Gastrocnemius medialis (tissue), 4 donors: Measurements from ENCODE around the gene C19orf85. TPM values are rescaled to one million over a fixed set of nuclear protein-coding genes. Genes with fewer than 3 reads are reported as not detected.

Experiments
- ATAC-seq, 2 donors: fragments of 150-250 bp; one replicate each; pipeline ENCODE4 v1.9.1; 2016
- DNase-seq, 2 donors: peaks; one replicate each; pipeline ENCODE4 v3.0.0-alpha.2; 2019
- H3K27ac ChIP-seq, 4 donors: fragments of 200-600 bp; sonication (generic); 1 replicate in 1 of 4; 2 replicates in 3 of 4; pipeline ENCODE4 v1.5.1; 2016 to 2018; ENCODE audit warnings: mild to moderate bottlenecking in 2 of 4, moderate library complexity in 1 of 4
- H3K27me3 ChIP-seq, 3 donors: fragments of 200-600 bp; sonication (generic) in 2 of 3; 1 replicate in 1 of 3; 2 replicates in 2 of 3; pipeline versions ENCODE4 v1.5.1 to v1.6.0; 2016 to 2019; ENCODE audit warnings: mild to moderate bottlenecking in 1 of 3, moderate library complexity in 1 of 3
- H3K36me3 ChIP-seq, 2 donors: fragments of 200-600 bp; sonication (generic) in 1 of 2; one replicate each; pipeline ENCODE4 v1.5.1; 2017 to 2018
- H3K4me1 ChIP-seq, 2 donors: fragments of 200-600 bp; sonication (generic) in 1 of 2; one replicate each; pipeline ENCODE4 v1.5.1; 2016 to 2017; ENCODE audit warnings: mild to moderate bottlenecking in 2 of 2
- H3K4me3 ChIP-seq, 4 donors: fragments of 200-600 bp; sonication (generic) in 3 of 4; 1 replicate in 1 of 4; 2 replicates in 3 of 4; pipeline ENCODE4 v1.5.1; 2016 to 2019; ENCODE audit warnings: mild to moderate bottlenecking in 2 of 4
- H3K9me3 ChIP-seq, 3 donors: fragments of 200-600 bp; sonication (generic) in 2 of 3; 1 replicate in 1 of 3; 2 replicates in 2 of 3; pipeline ENCODE4 v1.5.1; 2016 to 2019
- POLR2A ChIP-seq, 2 donors: fragments of 450-650 bp; IDR thresholded peaks; one replicate each; pipeline ENCODE4 v1.6.1; 2017; ENCODE audit warnings: antibody characterized with exemption in 2 of 2, mild to moderate bottlenecking in 2 of 2, moderate library complexity in 2 of 2
- in situ Hi-C, 4 donors: fragments of 200-750 bp; cut with MboI; loops; one replicate each; pipeline versions ENCODE4 v1.15.0 to v1.8.0; 2017; ENCODE audit warnings: low sequenced_read_pairs in 4 of 4
- intact Hi-C: fragments of 100-400 bp; cut with DNase I; formaldehyde crosslinking; loops from one replicate; pipeline ENCODE4 v1.15.1; 2023; ENCODE audit warnings: low total_unique reads
- total RNA-seq, 4 donors: library from RNA; depleted of rRNA; stranded (reverse); fragments of >200 nt; gene quantifications; one replicate each; pipeline versions ENCODE4 v1.1.0 to v1.2.3, GENCODE V29; 2016
- TF ChIP-seq, protein P1 (sequence below), 5 experiments: fragments of 450-650 bp in 3 of 5; fragments of 200-600 bp in 2 of 5; sonication (generic) in 2 of 5; IDR thresholded peaks in 4 of 5; conservative IDR thresholded peaks in 1 of 5; 1 replicate in 4 of 5; 2 replicates in 1 of 5; pipeline ENCODE4 v1.5.1; 2016 to 2019; ENCODE audit warnings: antibody characterized with exemption in 5 of 5, mild to moderate bottlenecking in 3 of 5, moderate library complexity in 3 of 5

The C19orf85 gene
- total RNA-seq, 4 donors from 2014 or later, result not detected

DNA sequence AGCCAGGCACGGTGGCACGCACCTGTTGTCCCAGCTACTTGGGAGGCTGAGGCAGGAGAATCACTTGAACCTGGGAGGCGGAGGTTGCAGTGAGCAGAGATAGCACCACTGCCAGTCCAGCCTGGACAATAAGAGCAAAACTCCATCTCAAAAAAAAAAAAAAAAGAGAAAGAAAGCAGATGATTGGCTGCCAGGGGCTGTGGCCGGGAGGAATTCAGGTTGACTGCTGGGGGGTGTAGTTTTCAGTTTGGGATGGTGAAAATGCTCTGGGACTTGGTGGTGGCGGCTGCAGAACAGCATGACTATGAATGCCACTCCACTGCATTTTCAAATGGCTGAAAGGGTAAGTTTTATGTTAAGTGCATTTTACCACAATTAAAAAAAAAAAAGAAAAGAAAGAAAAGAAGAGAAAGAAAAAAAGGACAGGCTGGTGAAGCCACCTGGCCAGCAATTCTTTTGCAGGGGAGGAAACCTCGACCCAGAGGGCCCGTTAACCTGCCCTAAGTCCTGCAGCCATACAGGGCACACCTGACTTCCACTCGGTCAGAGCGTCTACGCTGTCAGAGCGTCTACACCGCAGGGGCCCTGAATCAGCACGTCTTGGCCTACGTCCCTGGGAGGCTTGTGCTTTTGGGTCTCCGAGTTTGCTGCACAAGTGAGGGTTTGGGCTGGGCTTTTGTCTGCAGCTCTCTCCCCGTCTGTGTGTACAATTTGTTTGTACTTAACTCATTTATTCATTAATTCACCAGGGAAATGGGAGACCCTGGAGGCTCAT lies 6.7 kb downstream of the C19orf85 start:
- Histone ChIP-seq H3K27ac (no peak overlapping the region), H3K27me3 (no peaks in the 10 kb centered on the region), H3K4me3 (no peak overlapping the region), H3K9me3 (no peaks in the 10 kb centered on the region), H3K4me1 (peaks cover 12 to 13% of the 10 kb centered on the region in 2 donors), H3K36me3 (no peaks in the 10 kb centered on the region)
- DNase-seq, result no peak
- ATAC-seq, result no peak
- intact Hi-C loops (no loop called here), in situ Hi-C loops (no loop called here)
- TF ChIP-seq, protein P1, sequence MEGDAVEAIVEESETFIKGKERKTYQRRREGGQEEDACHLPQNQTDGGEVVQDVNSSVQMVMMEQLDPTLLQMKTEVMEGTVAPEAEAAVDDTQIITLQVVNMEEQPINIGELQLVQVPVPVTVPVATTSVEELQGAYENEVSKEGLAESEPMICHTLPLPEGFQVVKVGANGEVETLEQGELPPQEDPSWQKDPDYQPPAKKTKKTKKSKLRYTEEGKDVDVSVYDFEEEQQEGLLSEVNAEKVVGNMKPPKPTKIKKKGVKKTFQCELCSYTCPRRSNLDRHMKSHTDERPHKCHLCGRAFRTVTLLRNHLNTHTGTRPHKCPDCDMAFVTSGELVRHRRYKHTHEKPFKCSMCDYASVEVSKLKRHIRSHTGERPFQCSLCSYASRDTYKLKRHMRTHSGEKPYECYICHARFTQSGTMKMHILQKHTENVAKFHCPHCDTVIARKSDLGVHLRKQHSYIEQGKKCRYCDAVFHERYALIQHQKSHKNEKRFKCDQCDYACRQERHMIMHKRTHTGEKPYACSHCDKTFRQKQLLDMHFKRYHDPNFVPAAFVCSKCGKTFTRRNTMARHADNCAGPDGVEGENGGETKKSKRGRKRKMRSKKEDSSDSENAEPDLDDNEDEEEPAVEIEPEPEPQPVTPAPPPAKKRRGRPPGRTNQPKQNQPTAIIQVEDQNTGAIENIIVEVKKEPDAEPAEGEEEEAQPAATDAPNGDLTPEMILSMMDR (IDR thresholded peaks at IDR 0.05 in 4 of 5, conservative IDR thresholded peaks at IDR 0.05 in 1 of 5), result no peak
- no peak for TF ChIP-seq POLR2A (IDR thresholded peaks at IDR 0.05)

- in situ Hi-C loops, result no loop called here
- Histone ChIP-seq H3K4me3 (no peak overlapping the region), H3K27ac (no peak overlapping the region), H3K4me1 (peaks cover 11 to 20% of the 10 kb centered on the region in 2 donors), H3K36me3 (no peaks in the 10 kb centered on the region), H3K27me3 (peaks cover 12 to 14% (median 12%) of the 10 kb centered on the region in 3 donors), H3K9me3 (no peaks in the 10 kb centered on the region)
- DNase-seq, result no peak
- intact Hi-C loops, result no loop called here
- TF ChIP-seq, protein P1 (IDR thresholded peaks at IDR 0.05 in 4 of 5, conservative IDR thresholded peaks at IDR 0.05 in 1 of 5), result no peak
- TF ChIP-seq POLR2A (IDR thresholded peaks at IDR 0.05), result no peak
- ATAC-seq, result no peak
These were observed 8.2 kb downstream of the C19orf85 start for GRCh38 chr19:55456347-55456746.

- no peaks in the 10 kb centered on the region for H3K36me3 ChIP-seq
- ATAC-seq (no peak), DNase-seq (no peak)
- H3K9me3 ChIP-seq, result no peaks in the 10 kb centered on the region
- peaks cover 15 to 21% (median 18%) of the 10 kb centered on the region in 3 donors for H3K27me3 ChIP-seq
- H3K4me1 ChIP-seq, result peaks cover 9 to 15% of the 10 kb centered on the region in 2 donors
- in situ Hi-C loops, result no loop called here
- intact Hi-C loops, result no loop called here
- H3K27ac ChIP-seq, result no peak overlapping the region
- TF ChIP-seq POLR2A (IDR thresholded peaks at IDR 0.05), result no peak
- TF ChIP-seq, protein P1 (IDR thresholded peaks at IDR 0.05 in 4 of 5, conservative IDR thresholded peaks at IDR 0.05 in 1 of 5), result no peak
- no peak overlapping the region for H3K4me3 ChIP-seq
These were observed 8.8 kb downstream of the C19orf85 start for GRCh38 chr19:55455576-55456235.

DNA sequence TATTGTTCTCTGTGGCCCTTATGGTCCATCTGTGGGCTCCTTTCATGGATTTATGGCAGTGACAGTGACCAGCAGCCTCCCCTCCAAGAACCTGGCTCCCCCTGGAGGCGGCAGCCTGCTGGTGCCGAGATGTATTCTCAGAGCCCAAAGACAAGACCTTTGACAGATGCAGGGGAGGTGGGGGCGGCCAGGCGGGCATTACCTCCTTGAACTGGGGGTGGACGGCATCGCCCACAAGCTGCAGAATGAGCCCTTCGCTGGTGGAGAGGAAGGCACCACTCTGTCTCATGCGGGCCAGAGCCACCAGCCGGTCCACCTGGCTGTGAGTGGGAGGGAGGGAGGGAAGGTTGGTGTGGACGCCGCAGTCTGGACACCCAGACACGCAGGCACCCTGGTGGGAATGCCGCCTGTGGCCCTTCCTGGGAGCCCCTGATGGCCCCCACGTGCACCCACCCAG lies 9.7 kb downstream of the C19orf85 start:
- in situ Hi-C loops, result no loop called here
- H3K4me1 ChIP-seq, result peaks cover 3 to 11% of the 10 kb centered on the region in 2 donors
- TF ChIP-seq, protein P1 (IDR thresholded peaks at IDR 0.05 in 4 of 5, conservative IDR thresholded peaks at IDR 0.05 in 1 of 5), result peak in 3 of 5 experiments; percentile 33 to 41 (median 38)
- TF ChIP-seq POLR2A (IDR thresholded peaks at IDR 0.05), result no peak
- H3K27me3 ChIP-seq, result peaks cover 21 to 25% (median 22%) of the 10 kb centered on the region in 3 donors
- H3K9me3 ChIP-seq, result no peaks in the 10 kb centered on the region
- intact Hi-C loops, result no loop called here
- H3K27ac ChIP-seq, result no peak overlapping the region
- no peak for ATAC-seq
- no peak for DNase-seq
- H3K4me3 ChIP-seq, result no peak overlapping the region
- no peaks in the 10 kb centered on the region for H3K36me3 ChIP-seq
